GM12892 (cell line): ENCODE measurements around the gene PDSS2.
"Not testable (repeated sequence)": the region's sequence is repeated elsewhere in the genome, so short reads cannot be mapped to it uniquely, and the experiment has no call there.

ENCODE experiments used
- DNase-seq: peaks from one replicate; pipeline ENCODE4 v3.0.0; 2011; ENCODE audit not compliant: insufficient read length
- FAIRE-seq: peaks from 2 replicates; lab custom pipeline; 2011; peaks lifted over from hg19 to GRCh38; lab: Jason Lieb, UNC
- POLR2A ChIP-seq: IDR thresholded peaks from 2 replicates; pipeline ENCODE4 v1.6.1; 2011; ENCODE audit warnings: low read depth, low read length, control low read depth
- POLR2AphosphoS5 ChIP-seq: IDR thresholded peaks from 2 replicates; pipeline ENCODE4 v1.6.1; 2011; ENCODE audit warnings: low read depth, low read length, control low read depth
- TAF1 ChIP-seq: IDR thresholded peaks from 2 replicates; pipeline ENCODE4 v1.6.1; 2011; ENCODE audit warnings: low read depth, mild to moderate bottlenecking, control low read depth, low read length, borderline replicate concordance

The PDSS2 gene

GRCh38 chr6:107490566-107491137 lies 31.3 kb upstream of the PDSS2 start:
- peak; percentile 17 for DNase-seq
- no peak for FAIRE-seq
- TF ChIP-seq TAF1 (no peak), POLR2A (no peak), POLR2AphosphoS5 (no peak)

- DNase-seq (peak; percentile 41), FAIRE-seq (no peak)
- TF ChIP-seq TAF1 (no peak), POLR2AphosphoS5 (no peak), POLR2A (no peak)
Observed at GRCh38 chr6:107489636-107490565, 30.5 kb upstream of the PDSS2 start, which contains the start of gene SOBP. SOBP (plus strand) TSS chr6:107490117; CDS start chr6:107490617, 500 bp downstream.

- DNase-seq (peak; percentile 27), FAIRE-seq (no peak)
- TF ChIP-seq TAF1: no peak
- TF ChIP-seq POLR2A: no peak
Observed at GRCh38 chr6:107488875-107489635, 29.7 kb upstream of the PDSS2 start.

GRCh38 chr6:107488174-107488874 lies 29.0 kb upstream of the PDSS2 start:
- TF ChIP-seq POLR2A: no peak
- no peak for TF ChIP-seq POLR2AphosphoS5
- no peak for TF ChIP-seq TAF1
- no peak for FAIRE-seq

GRCh38 chr6:107485157-107485556 lies 25.8 kb upstream of the PDSS2 start:
- TF ChIP-seq POLR2A (no peak), POLR2AphosphoS5 (no peak), TAF1 (no peak)
- FAIRE-seq: no peak
- DNase-seq: no peak

More at GRCh38 chr6:107488174-107488874, 29.0 kb upstream of the PDSS2 start:
- DNase-seq: no peak

- DNase-seq (no peak), FAIRE-seq (no peak)
- no peak for TF ChIP-seq POLR2AphosphoS5
- no peak for TF ChIP-seq TAF1
- TF ChIP-seq POLR2A: no peak
Observed at GRCh38 chr6:107479089-107479690, 19.8 kb upstream of the PDSS2 start.

- FAIRE-seq, DNase-seq: not testable (repeated sequence)
Observed at GRCh38 chr6:107475826-107476225, 16.5 kb upstream of the PDSS2 start.

GRCh38 chr6:107475360-107475759 lies 16.0 kb upstream of the PDSS2 start:
- DNase-seq, FAIRE-seq: not testable (repeated sequence)

- FAIRE-seq (no peak), DNase-seq (no peak)
- TF ChIP-seq POLR2AphosphoS5: no peak
- no peak for TF ChIP-seq TAF1
- TF ChIP-seq POLR2A: no peak
Observed at GRCh38 chr6:107473660-107474059, 14.3 kb upstream of the PDSS2 start.

- TF ChIP-seq POLR2A: no peak
- TF ChIP-seq TAF1: no peak
- no peak for TF ChIP-seq POLR2AphosphoS5
- no peak for DNase-seq
- no peak for FAIRE-seq
Observed at GRCh38 chr6:107470364-107470763, 11.0 kb upstream of the PDSS2 start.

GRCh38 chr6:107466062-107466461 lies 6.7 kb upstream of the PDSS2 start:
- DNase-seq (no peak), FAIRE-seq (no peak)
- TF ChIP-seq POLR2A (no peak), POLR2AphosphoS5 (no peak)
